ENCODE results near the gene CEACAM20. TPM values are rescaled to one million over a fixed set of nuclear protein-coding genes. Genes with fewer than 3 reads are reported as not detected.

CEACAM20 gene
- total and polyA plus RNA-seq, 2 experiments from 2014 or later: not detected

GRCh38 chr19:44544031-44544430 lies 14.6 kb upstream of the CEACAM20 start (continued):
- TF ChIP-seq ZNF462 (CRISPR knock-in tag; IDR thresholded peaks at IDR 0.05) (no peak), STAT1 (IDR thresholded peaks at IDR 0.05; ENCODE audit: unreplicated experiment) (no peak), ZNF114 (CRISPR knock-in tag; IDR thresholded peaks at IDR 0.05) (no peak), ZNF331 (CRISPR knock-in tag; IDR thresholded peaks at IDR 0.05; ENCODE audit: low read depth) (no peak), NANOG (IDR thresholded peaks at IDR 0.05; ENCODE audit: borderline replicate concordance) (no peak)

GRCh38 chr19:44542671-44543070 lies 13.2 kb upstream of the CEACAM20 start:
- no peaks in the 10 kb centered on the region for H3K4me1 Mint-ChIP-seq
- TF ChIP-seq JUNB (IDR thresholded peaks at IDR 0.05; ENCODE audit: unreplicated experiment) (no peak), REST (IDR thresholded peaks at IDR 0.05; ENCODE audit: unreplicated experiment) (no peak), POLR2AphosphoS5 (IDR thresholded peaks at IDR 0.05; ENCODE audit: low read depth) (no peak), EZH2 (IDR thresholded peaks at IDR 0.05; ENCODE audit: low read depth, unreplicated experiment) (no peak), CTCF (conservative IDR thresholded peaks at IDR 0.05; ENCODE audit: low read depth in 2 of 2) (no peak), ZNF114 (CRISPR knock-in tag; IDR thresholded peaks at IDR 0.05) (no peak), STAT1 (IDR thresholded peaks at IDR 0.05; ENCODE audit: unreplicated experiment) (no peak)
- ATAC-seq: no peak

More at GRCh38 chr19:44542671-44543070, 13.2 kb upstream of the CEACAM20 start:
- peaks cover 10% of the 10 kb centered on the region for H3K36me3 Mint-ChIP-seq (ENCODE audit: low read depth)
- Histone ChIP-seq H4K20me1 (replicated peaks; ENCODE audit: insufficient read depth) (no peaks in the 10 kb centered on the region), H3K4me3 (no peak overlapping the region), H3K9me2 (ENCODE audit: insufficient read depth) (peaks cover 8% of the 10 kb centered on the region), H3F3A (replicated peaks; ENCODE audit: low read depth) (no peaks in the 10 kb centered on the region), H3K4me2 (no peak overlapping the region), H3K79me2 (replicated peaks; ENCODE audit: insufficient read depth) (no peaks in the 10 kb centered on the region), H3K4me1 (ENCODE audit: insufficient read depth) (no peaks in the 10 kb centered on the region), H3K36me3 (ENCODE audit: insufficient read depth) (no peaks in the 10 kb centered on the region), H3K27ac (ENCODE audit: low read depth) (no peak overlapping the region), H3K27me3 (ENCODE audit: insufficient read depth) (no peaks in the 10 kb centered on the region), H2AFZ (no peak overlapping the region)
- no peak overlapping the region for H3K27ac Mint-ChIP-seq
- H3K4me3 Mint-ChIP-seq: no peak overlapping the region
- DNase-seq (ENCODE audit: low spot score): no peak
- peaks cover 11% of the 10 kb centered on the region for H3K27me3 Mint-ChIP-seq (ENCODE audit: insufficient read depth, low read depth, poor library complexity)
- peaks cover 74% of the 10 kb centered on the region for H3K9me3 Mint-ChIP-seq

All from GM23338 (cell line).